Stromal cell of bone marrow (primary cell): ENCODE measurements around the gene HSF5.

Source experiments
- DNase-seq: peaks from one replicate; pipeline ENCODE4 v3.0.0-alpha.2; 2012; ENCODE audit warnings: low read depth

Gene HSF5

DNA sequence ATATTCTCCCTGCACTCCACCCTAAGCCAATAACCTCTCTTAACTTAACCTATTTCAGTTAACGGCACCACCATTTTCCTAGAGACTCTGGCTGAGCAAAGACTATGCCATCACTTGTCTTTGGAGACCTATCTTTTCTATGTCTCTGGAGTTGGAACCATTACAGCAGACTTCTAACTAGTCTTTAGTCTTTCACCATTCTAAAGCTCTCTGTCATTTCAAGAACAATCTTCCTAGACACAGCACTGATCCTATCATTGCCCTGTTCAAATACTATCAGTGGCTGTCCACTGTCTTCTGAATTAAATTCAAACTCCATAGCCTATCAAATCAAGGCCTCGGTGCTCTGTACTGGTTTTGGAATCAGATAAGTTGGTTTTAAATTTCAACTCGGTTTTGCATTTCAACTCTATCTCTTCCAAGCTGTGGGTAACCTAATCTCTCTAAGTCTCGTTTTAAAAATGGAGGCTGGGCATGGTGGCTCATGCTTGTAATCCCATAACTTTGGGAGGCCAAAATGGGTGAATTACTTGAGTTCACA lies 102.8 kb downstream of the HSF5 start:
- DNase-seq = no peak

DNA sequence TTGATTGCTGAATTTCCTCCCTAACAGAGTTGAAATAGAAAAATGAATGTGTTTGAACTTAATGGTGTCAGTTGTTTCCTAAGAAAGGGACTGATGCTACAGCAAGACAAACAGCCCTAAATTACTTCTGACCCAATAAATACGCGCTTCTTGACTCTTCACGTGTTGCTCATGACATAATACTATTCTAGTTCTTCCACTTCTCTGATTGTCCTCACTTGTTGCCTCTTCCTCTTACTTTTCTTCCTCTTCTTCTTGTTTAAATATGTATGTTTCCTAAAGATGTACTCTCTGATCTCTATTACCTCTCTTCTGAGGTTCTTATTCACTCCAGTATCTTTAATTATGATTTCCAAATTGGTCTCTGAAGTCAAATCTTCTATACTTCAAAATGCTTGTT lies 103.3 kb downstream of the HSF5 start:
- DNase-seq = no peak

DNA sequence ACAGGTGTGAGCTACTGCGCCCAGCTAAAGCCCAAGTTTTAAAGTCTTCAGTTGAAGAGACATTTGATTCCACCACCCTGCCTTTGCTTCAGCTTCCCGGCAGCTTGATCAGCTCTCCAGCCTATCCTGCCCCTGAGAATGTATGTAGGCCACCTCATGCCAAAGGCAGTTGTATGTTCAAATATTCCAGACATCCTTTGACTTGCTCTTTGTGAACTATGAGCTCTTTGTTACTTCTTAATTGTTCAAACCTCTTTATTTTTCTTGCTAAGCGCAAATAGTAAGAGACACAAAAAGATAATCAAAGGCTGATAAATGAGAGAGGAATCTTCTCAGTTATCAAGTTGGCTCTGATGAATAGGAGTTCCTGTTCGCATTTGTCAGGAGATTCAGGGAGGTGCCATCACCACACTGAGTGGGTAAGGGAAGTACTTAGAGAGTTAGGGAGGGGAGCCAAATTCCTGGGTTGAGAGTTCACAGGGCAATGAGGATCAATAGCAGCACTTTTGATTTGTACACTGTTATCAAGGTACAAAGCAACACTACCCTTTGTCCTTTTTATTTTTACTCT lies 104.2 kb downstream of the HSF5 start:
- no peak for DNase-seq

DNA sequence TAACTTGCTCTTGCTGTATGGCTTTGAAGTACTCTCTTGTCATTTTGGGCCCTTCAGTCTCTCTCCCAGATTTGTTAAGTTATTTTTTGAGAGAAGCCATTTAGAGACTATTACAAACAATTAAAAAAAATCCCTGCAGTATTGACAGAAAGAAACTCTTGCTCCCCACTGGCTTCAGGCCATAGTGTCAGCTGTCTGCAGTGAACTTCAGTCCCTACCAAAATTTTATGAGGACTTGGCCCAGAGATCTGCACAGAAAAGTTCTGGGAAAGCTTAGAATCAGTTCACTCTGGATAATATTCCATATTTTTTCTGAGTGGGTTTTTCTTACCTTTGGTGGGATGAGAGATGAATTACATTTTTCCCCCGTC lies 105.4 kb downstream of the HSF5 start:
- DNase-seq = no peak

DNA sequence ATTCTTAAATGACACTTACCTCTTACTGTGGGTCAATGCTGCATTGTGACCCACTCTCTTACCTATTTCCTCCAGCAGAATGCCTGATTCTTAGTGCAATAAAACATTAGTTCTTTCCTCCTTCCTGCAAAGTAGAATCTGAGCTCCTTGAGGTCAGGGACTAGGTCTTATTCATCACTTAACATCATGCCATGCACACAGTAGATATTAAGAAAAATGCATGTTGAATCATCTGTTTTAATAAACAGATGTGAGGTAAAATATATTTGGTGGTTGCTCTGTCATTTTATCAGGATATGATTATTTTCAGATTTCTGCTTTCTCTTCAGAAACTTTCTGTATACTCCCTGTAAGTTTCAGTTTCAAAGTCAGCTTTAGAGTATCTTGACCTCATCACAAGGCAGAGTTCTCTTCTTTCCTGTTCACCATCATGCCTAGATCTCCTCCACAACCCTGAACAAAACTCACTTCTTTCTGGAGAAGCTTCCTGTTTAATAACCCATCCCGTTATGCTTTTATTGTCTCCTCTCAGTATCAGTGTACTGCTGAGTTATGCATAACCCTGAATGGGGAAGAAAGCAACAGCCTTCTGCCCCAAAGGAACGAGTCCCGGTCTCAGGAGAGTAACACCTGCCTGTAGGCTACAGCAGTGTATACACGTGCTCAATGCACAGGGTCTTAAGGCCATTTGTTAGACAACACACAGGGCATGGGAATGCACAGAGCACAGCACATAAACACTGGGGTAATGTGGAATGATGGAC lies 105.9 kb downstream of the HSF5 start:
- DNase-seq = no peak

DNA sequence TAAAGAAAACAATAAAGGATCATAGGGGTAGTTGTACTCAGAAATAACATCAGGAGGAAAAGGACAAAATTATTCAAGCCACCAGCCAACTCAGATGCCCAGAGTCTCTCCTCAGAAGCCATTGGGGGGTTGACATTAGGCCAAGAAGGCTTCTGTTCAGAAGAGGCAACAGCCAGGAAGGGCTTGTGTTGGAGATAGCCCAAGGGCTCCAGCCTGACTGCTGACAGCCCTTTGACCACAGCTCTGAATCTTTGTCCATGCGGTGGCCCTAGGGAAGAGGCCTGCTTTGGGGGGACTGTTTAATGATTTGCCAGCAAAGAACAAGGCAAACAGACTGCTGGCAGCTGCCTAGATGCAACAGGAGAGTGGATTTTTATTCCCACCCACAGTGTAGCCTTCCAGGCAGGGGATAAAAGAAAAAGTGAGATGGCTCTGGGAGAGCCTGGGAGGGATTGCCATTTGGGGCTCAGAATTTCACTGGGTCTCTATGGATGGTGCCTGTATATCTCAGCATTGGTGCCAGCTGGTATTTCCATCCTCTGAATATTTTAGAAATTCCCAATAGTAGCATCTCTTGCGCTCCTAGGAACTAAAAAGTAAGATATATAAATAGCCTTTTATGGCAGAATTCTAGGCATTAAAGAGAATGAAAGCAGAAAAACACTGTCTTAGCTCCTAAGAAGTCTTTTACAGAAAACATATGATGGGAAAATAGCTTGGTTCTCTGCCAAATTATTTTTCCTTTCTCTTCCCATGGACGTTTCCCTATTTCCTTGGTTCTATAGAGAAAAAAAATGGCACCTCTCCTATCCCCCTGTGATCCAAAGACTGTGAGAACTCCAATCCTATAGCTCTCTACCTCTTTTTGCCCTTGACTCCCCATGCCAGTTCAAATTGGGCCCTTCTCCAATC lies 106.8 kb downstream of the HSF5 start:
- DNase-seq = no peak

DNA sequence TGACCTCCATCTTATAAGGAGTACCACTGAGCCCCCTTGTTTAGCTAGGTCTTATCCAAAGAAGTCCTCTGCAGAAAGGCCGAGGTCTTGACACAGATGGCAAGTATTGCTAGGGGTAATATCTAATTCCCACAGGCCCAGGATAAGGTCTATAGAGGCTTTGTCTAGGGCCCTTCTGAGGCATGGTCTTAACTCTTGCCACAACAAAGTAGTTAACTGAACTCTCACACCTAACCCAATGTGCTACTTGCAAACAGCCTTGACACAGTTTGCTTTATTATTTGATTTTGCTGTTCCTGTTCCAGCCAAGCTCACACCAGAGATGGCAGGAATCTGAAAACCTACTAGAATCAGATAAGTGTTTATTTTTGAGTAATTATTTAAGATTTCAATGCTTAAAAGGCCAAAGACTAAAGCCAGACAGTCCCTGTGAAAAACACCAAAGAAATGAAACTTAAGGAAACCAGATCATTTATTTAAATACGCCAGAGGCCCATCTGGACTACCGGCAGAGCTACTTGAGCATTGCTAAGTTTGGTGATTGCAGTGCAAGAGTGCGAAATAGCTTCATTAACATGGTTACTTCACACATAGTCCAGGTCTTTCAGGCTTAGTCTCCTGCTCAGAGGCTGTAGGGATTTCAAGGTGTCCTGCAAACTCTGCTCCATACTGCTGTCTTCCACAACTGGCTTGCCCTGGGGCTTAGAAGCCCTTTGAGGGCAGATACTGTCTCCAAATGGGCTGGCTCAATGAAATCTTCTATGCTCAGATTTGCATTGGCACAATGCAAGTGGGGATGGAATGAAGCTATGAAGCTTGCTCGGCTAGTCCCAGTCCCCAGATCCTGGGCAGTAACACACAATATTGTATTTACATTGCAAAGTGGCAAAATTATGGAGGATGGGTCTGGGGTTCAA lies 107.7 kb downstream of the HSF5 start:
- DNase-seq = no peak

DNA sequence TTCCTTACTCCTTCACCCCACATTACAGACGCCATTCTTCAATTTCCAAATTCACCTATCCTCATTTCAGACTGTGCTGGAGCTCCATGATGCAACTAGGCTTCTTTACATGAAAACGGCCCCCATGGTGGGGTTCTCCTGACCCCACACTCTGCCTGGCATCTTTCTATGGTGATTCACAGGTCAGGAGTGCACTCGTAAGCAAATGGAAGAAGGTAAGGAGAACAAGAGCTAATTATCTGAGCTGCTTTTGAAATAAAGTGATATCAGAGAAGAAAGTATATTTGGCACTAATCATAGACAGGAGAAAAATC lies 108.7 kb downstream of the HSF5 start:
- DNase-seq = no peak

DNA sequence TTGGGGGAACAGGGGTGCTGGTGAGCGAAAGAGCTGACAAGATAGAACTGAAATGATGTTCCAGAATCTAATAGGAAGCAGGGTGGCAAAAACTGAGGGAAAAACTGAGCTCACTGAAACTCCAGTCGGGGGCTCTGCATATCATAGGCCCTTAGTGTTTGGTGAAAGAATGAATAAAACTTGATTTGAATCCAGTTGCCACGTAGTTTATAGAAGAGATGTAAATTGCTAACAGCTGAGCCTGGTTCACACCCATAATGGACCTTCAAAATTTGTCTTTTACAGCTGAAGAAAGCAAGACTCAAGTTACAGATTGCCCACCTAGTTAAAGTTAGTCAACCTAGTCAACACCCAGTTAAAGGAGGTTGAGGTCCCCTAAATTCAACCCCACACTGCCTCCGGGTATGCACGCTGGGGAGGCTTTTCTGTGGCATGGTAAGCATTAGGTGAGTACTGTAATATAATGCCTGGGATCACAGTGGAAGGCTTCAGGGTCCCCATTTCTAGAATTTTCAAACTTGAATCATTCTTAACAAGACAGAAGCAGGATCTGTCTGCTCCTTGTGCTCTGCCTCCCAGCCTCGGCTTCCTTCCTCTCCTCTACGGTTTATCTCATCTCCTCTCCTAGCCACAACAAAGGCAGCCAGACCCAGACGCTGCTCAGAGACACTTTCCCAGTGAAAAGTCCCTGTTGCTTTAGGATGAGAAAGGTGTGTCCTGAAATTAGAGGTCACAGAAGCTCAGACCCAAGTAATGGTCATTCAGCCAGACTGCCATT lies 109.3 kb downstream of the HSF5 start:
- no peak for DNase-seq

DNA sequence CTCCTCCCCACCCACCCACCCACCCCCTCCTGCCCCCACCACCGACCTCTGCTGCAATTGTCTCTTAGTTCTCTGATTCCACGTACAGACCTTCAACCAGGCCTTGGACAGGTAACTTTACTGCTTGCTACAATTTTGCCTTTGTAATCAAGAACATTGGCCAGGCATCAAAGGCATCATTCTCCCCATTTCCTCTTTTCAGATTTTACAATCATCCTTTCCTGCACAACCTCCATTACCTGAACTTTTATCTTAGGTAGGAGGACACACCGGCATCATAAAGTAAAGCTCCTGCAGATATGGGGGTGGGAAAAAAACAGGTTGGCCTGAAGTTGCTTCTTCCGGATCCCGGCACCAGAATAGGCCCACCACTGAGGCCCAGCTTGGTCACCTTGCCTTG lies 110.5 kb downstream of the HSF5 start:
- no peak for DNase-seq

DNA sequence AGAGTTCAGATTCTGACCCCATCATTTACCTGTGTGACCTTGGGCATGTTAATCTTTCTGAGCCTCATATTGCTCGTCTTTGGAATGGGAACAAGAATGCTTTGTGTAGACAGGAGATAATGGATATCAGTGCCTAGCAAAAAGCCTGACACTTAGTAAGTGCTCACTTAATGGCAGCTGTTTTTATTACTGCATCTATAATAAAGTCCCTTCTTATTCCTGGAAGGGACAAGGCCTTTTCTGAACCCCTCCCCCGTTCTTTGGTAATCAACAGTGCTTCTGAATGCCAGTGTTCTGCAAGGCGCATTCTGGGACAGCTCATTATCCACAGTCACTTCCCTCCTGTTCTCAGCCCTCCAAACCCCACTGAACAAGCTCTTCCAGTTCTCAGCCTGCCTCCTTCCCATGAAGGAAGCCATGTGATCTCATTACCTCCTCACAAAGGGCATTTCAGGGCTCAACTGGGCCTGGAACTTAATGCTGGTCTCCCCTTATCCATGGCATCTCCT lies 111.1 kb downstream of the HSF5 start:
- no peak for DNase-seq

DNA sequence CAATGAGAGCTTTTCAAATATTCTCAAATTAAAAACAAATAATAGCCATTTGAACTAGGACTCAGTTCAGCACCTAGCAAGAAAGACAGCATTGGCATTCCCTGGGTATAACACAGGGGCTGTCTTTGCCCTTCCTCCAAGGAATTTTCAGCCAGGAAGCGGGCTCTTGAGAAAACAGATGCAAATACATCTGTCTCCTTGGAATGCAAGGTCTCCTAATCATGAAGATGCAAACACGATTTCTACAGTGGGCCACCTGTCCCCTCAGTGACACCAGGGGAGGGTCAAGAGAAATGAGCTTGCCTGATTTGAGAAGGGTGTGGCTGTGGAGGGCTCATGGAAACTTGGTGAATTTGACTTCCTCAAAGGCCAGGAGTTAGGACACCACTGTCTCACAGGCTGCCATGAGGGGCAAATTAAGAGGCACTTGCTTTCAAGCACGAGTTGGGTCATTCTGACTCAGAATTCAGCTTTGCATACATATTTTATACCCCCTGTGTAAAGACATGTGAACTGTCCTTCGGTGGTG lies 111.7 kb downstream of the HSF5 start:
- no peak for DNase-seq

DNA sequence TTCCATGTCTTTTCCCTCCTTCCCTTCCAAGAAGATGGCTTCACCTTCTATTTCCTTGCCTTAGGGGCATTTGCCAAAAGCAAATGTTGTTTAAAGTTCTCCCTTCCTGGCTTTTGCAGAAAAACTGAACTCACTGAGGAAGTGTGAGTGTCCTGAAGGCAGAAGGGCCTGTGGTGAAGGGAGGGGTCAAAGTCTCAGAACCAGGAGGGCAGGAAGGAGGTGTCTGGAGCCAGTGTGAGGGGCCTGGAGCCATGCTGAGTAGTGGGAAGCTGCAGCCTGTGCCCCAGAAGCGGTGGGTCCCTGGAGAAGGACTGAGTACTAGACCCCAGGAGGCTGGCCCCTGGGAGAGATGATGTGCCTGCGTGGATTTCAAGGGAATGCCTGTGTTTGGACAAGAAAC lies 112.4 kb downstream of the HSF5 start:
- DNase-seq = no peak

DNA sequence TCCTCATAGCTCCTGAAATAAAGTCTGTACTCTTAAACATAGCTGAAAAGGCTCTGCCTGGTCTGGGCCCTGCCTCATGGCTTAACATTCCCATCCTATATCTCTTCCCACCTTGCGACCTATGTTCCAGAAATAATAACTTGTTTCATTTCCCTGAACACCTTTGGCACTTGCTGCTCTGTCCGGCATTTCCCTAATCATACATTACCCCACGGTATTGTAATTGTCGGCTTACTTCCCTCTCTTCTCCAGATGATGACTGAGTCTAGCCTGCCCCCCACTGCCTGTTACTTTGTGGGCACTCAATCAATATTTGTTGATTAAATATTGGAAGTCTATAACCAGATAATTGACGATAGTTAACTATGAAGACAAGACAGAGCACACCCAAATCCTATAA lies 113.0 kb downstream of the HSF5 start:
- DNase-seq = no peak

DNA sequence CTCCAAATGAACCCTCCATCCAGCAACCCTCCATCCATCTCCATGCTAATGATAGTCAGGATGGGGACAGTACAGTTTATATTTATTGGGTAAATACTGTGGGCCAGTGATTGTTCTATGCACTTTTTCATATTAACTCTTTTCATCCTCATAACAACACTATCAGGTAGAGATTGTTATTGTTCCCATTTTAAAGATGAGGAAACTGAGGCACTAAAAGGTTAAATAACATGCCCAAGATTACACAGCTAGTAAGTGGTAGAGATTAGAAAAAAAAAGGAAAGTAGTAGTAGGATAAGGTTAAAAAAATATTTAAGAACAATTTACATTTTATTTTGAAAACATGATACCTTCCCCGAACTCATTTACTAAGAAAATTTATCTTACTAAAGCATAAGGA lies 114.3 kb downstream of the HSF5 start:
- no peak for DNase-seq

DNA sequence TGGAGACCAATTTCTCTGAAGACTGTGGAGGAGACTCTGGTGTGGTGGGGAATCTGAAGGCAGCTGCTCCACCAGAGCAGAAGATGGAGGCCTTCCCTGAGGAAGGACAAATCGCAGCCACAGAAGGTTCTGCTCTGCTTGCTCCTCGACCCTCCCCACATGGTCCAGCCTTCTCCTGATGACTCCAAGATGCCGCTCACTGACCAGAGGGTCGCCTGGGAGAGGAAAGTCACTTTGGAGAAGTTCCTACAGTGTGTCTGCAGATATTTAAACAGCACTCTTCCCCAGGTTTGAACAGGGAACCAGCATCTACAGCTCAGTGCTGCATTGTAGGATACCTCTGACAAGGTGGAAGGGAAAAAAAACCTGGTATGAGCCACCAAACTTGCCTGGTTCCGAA lies 115.2 kb downstream of the HSF5 start:
- no peak for DNase-seq

DNA sequence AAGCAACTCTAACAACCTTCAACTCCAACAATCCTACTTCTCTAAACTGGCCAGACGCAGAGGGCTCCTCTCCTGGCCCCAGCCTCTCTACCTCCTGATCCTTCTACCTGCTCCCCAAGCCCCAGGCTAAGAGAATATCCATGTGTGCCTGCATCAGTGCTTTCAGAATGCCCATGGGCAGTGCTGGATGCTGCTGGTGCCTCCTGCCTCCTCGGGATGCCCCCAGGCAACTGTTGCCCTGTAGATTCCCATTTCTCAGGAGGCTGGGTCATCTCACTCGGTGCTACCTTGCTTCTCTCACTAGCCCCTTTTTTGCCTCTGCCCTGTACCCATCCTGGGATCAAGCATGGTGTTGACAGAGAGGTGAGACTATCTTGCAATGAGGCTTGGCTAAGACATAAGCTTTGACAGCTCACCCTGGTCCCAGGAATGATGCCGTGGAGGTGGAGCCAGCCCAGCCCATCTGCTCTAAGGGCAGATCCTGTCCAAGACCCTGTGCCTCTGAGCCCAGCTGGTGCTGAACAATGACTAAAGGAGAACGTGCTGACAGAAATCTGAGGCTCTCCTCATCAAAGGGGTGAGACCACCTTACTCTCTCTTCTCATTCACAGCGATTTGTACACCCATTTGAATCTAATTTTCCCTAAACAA lies 116.8 kb downstream of the HSF5 start:
- no peak for DNase-seq

DNA sequence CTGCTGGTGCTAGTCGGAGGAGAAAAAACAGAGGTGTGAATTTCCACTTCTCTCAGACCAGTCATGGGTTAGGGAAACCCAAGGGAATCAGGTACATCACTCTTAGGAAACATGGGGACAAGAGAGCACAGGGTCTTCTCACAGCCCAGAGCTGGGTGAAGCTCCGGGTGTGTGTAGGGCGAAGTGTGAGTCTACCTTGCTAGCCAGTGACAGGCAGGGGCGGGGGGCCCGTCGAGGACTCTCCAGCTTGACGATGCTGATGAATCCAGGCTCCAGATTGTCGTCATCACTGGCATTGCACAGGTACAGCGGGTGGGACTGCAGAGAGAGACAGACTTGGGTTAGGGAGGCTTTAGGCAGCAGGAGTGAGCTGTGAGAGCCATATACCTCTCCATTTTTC lies 117.5 kb downstream of the HSF5 start:
- DNase-seq = no peak

DNA sequence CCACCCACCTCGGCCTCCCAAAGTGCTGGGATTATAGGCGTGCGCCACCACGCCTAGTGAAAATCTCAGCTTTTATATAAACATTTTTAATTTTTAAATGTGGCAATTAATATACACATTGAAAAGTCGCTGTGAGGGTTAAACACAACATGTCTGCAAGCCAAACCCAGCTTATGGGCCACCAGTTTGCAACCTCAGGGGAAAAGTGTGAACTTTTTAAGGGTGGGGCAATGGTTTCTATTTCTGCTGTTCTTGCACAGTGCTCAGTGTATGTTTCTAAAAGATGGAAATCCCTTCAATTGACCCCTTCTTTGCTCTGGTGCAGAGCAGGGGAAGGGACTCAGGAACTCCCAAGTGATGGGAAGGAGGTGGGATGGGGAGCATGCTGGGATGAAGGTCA lies 117.9 kb downstream of the HSF5 start:
- no peak for DNase-seq
